CD4-positive, CD25-positive, alpha-beta regulatory T cell (primary cell): ENCODE data around the gene FXYD1. TPM values are rescaled to one million over a fixed set of nuclear protein-coding genes. Genes with fewer than 3 reads are reported as not detected.

Source experiments
- ATAC-seq, 2 donors: fragments of 150-1000 bp; cut with Tn5 transposase; one replicate each; pipeline ENCODE4 v1.10.0; 2021; ENCODE audit warnings: low read depth in 2 of 2, moderate number of reproducible peaks in 2 of 2, moderate library complexity in 1 of 2
- DNase-seq, 3 donors: peaks; one replicate each; pipeline versions ENCODE4 v3.0.0 to v3.0.0-alpha.2; 2012 to 2022; ENCODE audit warnings: mixed read lengths in 1 of 3
- H3K27ac ChIP-seq: one replicate; pipeline ENCODE4 v1.7.0; 2013; ENCODE audit warnings: mild to moderate bottlenecking, low read length; ENCODE audit not compliant: insufficient read depth, poor library complexity, severe bottlenecking
- H3K27me3 ChIP-seq: one replicate; pipeline ENCODE4 v1.7.0; 2013; ENCODE audit warnings: low read length; ENCODE audit not compliant: control insufficient read depth, insufficient read depth
- H3K36me3 ChIP-seq: one replicate; pipeline ENCODE4 v1.7.0; 2013; ENCODE audit warnings: mild to moderate bottlenecking, low read length, moderate library complexity; ENCODE audit not compliant: control insufficient read depth, insufficient read depth
- H3K4me1 ChIP-seq: 2 replicates; pipeline ENCODE4 v1.7.0; 2013; ENCODE audit warnings: mild to moderate bottlenecking, low read length; ENCODE audit not compliant: insufficient read depth, control insufficient read depth, poor library complexity, severe bottlenecking
- H3K4me3 ChIP-seq: one replicate; pipeline ENCODE4 v1.7.0; 2013; ENCODE audit warnings: low read depth, mild to moderate bottlenecking, low read length, moderate library complexity
- H3K9me3 ChIP-seq, 2 experiments: 1 replicate in 1 of 2; 2 replicates in 1 of 2; pipeline ENCODE4 v1.7.0; 2013; ENCODE audit warnings: low read length in 2 of 2, mild to moderate bottlenecking in 1 of 2, moderate library complexity in 1 of 2; ENCODE audit not compliant: control insufficient read depth in 2 of 2
- H3K27ac Mint-ChIP-seq, 3 donors: one replicate each; pipeline ENCODE4 v1.8.0; 2020 to 2022; ENCODE audit warnings: mild to moderate bottlenecking in 3 of 3, mixed read lengths in 3 of 3, moderate library complexity in 2 of 3
- H3K27me3 Mint-ChIP-seq: one replicate; pipeline ENCODE4 v1.8.0; 2022; ENCODE audit warnings: mild to moderate bottlenecking, mixed read lengths
- H3K36me3 Mint-ChIP-seq: one replicate; pipeline ENCODE4 v1.8.0; 2020; ENCODE audit warnings: mixed read lengths
- H3K4me1 Mint-ChIP-seq, 4 donors: one replicate each; pipeline ENCODE4 v1.8.0; 2020 to 2022; ENCODE audit warnings: mixed read lengths in 4 of 4, mild to moderate bottlenecking in 1 of 4
- H3K4me3 Mint-ChIP-seq, 4 donors: one replicate each; pipeline ENCODE4 v1.8.0; 2020 to 2022; ENCODE audit warnings: mild to moderate bottlenecking in 4 of 4, mixed read lengths in 4 of 4, moderate library complexity in 3 of 4
- H3K9me3 Mint-ChIP-seq, 7 donors: one replicate each; pipeline ENCODE4 v1.8.0; 2020 to 2022; ENCODE audit warnings: mixed read lengths in 7 of 7, mild to moderate bottlenecking in 3 of 7, moderate library complexity in 2 of 7
- polyA plus RNA-seq, 4 donors: library from polyadenylated mRNA; unstranded; fragments of 300-500 nt; fragmentation: Illumina TruSeq; gene quantifications; one replicate each; pipeline ENCODE4 v1.2.3, GENCODE V29; 2021
- total RNA-seq: library from RNA; stranded (reverse); gene quantifications from one replicate; pipeline ENCODE4 v1.2.3, GENCODE V29; 2022

FXYD1 gene
- 1.6 TPM for total RNA-seq
- 1 to 10 TPM; 2.1 to 3.7 (median 2.7) TPM for polyA plus RNA-seq

DNA sequence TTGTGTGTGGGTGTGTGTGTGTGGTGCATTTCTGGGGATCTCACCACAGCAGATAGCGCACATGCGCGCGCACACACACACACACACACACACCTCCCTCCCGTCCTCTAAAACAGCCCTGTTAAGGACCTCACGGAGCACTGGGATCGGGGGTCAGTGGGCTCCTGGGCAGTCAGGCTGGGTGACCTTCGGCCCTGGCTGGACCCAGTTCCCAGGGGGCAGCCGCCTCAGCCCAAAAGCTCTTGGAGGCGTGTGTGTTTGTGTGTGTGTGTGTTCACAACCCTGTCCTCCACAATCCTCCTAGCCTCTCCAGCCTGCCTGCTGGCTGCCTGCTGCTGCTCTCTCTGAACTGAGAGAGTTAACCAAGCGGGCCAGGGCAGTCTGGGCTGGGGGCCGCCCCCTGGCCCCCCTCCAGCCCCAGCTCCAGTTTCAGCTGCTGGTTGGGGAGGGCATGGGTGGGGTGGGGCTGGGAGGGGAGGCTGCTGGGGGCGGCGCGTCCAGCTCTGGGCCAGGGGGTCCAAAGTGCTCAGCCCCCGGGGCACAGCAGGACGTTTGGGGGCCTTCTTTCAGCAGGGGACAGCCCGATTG, at the start of gene FXYD1:
Gene FXYD1, plus strand, starts transcription at position 520 of the 588 bp plus-strand sequence. CDS start 1,256 bp downstream, outside the sequence.
- no peak for DNase-seq
- no peaks in the 10 kb centered on the region for H3K27me3 ChIP-seq
- H3K36me3 ChIP-seq = no peaks in the 10 kb centered on the region
- H3K9me3 ChIP-seq = no peaks in the 10 kb centered on the region
- H3K4me3 Mint-ChIP-seq = peak within 1 kb of the TSS in 2 of 4 donors; percentile 29 to 33
- H3K4me1 Mint-ChIP-seq = peaks cover 6 to 29% (median 17%) of the 10 kb centered on the region in 4 donors
- no peak within 1 kb of the TSS for H3K4me3 ChIP-seq
- H3K4me1 ChIP-seq = peaks cover 29% of the 10 kb centered on the region
- peaks cover 9% of the 10 kb centered on the region for H3K27me3 Mint-ChIP-seq
- H3K27ac ChIP-seq = no peak within 1 kb of the TSS
- peaks cover 0 to 1% (median 0%) of the 10 kb centered on the region in 7 donors for H3K9me3 Mint-ChIP-seq
- no peak for ATAC-seq
- H3K27ac Mint-ChIP-seq = no peak within 1 kb of the TSS
- H3K36me3 Mint-ChIP-seq = no peaks in the 10 kb centered on the region

DNA sequence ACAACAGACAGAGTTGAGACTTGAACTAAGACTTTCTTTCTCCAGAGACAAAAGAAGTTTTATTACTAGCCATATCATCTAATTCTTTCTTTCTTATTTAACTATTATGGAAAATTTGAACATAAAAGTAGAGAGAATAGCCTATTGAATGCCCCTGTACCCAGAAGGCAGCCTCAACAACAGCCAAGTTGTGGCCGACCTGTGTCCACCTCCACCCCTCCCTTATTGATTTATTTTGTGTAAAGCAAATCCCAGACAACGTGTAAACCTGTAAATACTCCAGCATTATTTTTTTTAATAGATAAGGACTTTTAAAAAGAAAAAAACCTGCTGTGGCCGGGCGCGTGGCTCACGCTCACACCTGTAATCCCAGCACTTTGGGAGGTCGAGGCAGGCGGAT, 49.1 kb upstream of the FXYD1 start:
- Mint-ChIP-seq H3K27me3 (peaks cover 33% of the 10 kb centered on the region), H3K4me1 (peaks cover 0 to 6% (median 0%) of the 10 kb centered on the region in 4 donors), H3K9me3 (no peaks in the 10 kb centered on the region), H3K4me3 (no peak overlapping the region), H3K27ac (no peak overlapping the region), H3K36me3 (no peaks in the 10 kb centered on the region)
- Histone ChIP-seq H3K9me3 (no peaks in the 10 kb centered on the region), H3K27me3 (no peaks in the 10 kb centered on the region), H3K4me1 (peaks cover 3% of the 10 kb centered on the region), H3K4me3 (no peak overlapping the region), H3K27ac (no peak overlapping the region), H3K36me3 (no peaks in the 10 kb centered on the region)
- no peak for ATAC-seq
- no peak for DNase-seq

DNA sequence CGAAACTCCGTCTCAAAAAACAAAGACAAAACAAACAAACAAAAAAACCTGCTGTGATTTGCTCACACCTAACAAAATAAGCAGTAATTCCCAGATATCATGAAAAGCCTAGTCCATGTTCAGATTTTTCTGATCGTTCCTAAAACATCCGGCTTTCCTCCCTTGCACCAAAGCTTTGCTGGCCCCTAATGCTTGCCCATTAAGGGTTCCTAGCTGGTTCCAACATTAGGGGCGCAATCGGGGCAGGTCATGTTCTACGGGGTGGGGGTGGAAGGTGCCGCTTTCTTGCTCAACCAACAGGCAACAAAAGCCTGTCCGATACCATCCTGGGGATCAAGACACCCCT, 48.5 kb upstream of the FXYD1 start:
- ATAC-seq (no peak), DNase-seq (no peak)
- Mint-ChIP-seq H3K27me3 (peaks cover 33% of the 10 kb centered on the region), H3K9me3 (no peaks in the 10 kb centered on the region), H3K36me3 (no peaks in the 10 kb centered on the region), H3K27ac (no peak overlapping the region), H3K4me1 (peaks cover 0 to 6% (median 0%) of the 10 kb centered on the region in 4 donors), H3K4me3 (no peak overlapping the region)
- Histone ChIP-seq H3K9me3 (no peaks in the 10 kb centered on the region), H3K27ac (no peak overlapping the region), H3K36me3 (no peaks in the 10 kb centered on the region), H3K4me1 (peaks cover 3% of the 10 kb centered on the region), H3K4me3 (no peak overlapping the region), H3K27me3 (no peaks in the 10 kb centered on the region)

DNA sequence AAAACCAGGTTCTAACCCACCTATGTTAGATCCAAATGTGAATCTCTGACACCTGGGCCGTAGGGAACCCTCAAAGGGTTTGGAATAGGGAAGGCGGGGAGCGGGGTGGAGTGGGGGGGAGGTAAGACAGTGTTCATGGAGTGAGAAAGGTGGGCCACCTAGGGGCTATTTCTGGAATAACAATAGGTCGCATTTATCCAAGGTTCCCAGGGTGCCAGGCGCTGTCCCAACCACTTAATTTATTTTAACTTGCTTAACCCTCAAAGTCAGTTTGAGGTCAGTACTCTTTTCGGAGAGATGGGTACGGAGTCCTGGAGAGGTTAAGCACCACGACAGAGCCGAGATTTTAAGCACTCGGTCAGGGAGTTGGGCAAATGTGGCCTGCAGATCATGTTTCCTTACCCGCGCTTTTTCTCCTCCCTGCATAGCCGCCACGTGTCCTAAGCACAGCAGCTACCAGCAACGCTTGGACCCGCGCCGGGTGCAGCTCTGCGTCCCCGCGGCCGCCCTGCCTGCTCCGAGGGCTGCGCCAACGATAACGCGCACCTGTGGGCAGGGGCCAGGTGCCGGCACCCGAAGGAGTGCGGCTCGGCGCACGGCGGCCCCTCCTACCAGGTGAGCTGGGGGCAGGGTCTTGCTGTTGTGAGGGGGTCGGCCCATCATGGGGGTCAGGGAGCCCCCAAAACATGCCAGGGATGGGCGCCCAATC, 48.0 kb upstream of the FXYD1 start:
- no peak for ATAC-seq
- DNase-seq = peak in 2 of 3 donors; percentile 24 to 45
- H3K27ac Mint-ChIP-seq = no peak overlapping the region

DNA sequence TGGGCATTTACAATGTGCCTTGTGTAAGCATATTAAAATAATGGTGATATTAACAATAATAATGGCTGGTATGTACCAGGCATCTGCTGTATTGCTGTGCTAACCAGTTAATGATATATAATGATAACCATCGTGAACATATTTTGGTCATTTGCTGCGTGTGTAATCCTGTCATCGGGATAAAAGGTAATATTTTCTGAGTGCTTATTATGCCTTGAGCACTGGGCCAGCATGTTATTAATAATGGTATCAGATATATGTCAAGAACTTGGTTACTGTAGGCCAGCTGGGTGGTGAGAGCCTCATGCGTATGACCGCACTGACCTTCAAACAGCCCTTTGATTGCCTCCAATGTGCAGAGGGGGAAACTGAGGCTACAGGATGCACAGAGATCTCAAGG, 45.2 kb upstream of the FXYD1 start:
- Histone ChIP-seq H3K4me3 (no peak overlapping the region), H3K4me1 (peaks cover 3% of the 10 kb centered on the region), H3K27me3 (no peaks in the 10 kb centered on the region), H3K36me3 (no peaks in the 10 kb centered on the region), H3K9me3 (no peaks in the 10 kb centered on the region), H3K27ac (no peak overlapping the region)
- peaks cover 0 to 6% (median 0%) of the 10 kb centered on the region in 4 donors for H3K4me1 Mint-ChIP-seq
- no peak for DNase-seq
- no peak overlapping the region for H3K27ac Mint-ChIP-seq
- no peaks in the 10 kb centered on the region for H3K36me3 Mint-ChIP-seq
- no peak overlapping the region for H3K4me3 Mint-ChIP-seq
- ATAC-seq = no peak
- H3K27me3 Mint-ChIP-seq = peaks cover 19% of the 10 kb centered on the region
- H3K9me3 Mint-ChIP-seq = no peaks in the 10 kb centered on the region

More for the DNA sequence above, 48.0 kb upstream of the FXYD1 start:
- Histone ChIP-seq H3K4me3 (no peak overlapping the region), H3K9me3 (no peaks in the 10 kb centered on the region), H3K27me3 (no peaks in the 10 kb centered on the region), H3K36me3 (no peaks in the 10 kb centered on the region), H3K4me1 (peaks cover 3% of the 10 kb centered on the region), H3K27ac (no peak overlapping the region)
- no peaks in the 10 kb centered on the region for H3K36me3 Mint-ChIP-seq
- no peaks in the 10 kb centered on the region for H3K9me3 Mint-ChIP-seq
- H3K4me3 Mint-ChIP-seq = no peak overlapping the region
- H3K27me3 Mint-ChIP-seq = peaks cover 31% of the 10 kb centered on the region
- H3K4me1 Mint-ChIP-seq = peaks cover 0 to 6% (median 0%) of the 10 kb centered on the region in 4 donors

DNA sequence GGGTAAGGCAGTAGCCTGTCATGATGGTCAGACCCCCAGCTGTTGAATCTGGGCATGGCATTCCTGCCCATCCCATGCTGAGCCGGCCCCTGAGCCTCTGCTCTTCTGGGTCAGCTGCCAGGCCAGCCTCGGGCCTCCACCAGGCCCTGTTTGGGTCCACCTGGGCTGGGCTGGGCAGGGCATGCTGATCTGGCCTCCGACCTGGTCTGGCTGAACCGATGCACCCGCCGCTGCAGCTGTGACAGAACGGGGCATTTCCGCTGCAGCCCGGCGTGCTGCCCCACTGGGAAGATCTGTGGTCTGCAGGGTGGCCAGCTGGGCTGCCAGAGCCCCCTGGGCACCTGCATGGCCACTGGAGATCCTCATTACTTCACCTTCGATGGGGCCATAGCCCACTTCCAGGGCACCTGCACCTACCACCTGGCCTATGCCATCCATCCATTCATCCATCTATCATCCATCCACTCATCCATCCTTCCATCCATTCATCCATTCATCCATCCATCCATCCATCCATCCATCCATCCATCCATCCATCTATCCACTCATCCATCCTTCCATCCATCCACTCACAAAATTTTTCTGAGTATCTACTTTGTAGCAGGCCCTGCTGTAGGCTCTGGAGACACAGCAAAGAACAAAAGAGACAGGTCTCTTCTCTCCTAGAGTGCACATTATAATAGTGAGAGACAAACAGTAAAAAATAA, 44.5 kb upstream of the FXYD1 start:
- Mint-ChIP-seq H3K36me3 (no peaks in the 10 kb centered on the region), H3K27ac (peak overlapping the region in 1 of 3 donors; percentile 62), H3K4me3 (no peak overlapping the region), H3K27me3 (peaks cover 17% of the 10 kb centered on the region), H3K9me3 (no peaks in the 10 kb centered on the region), H3K4me1 (peaks cover 0 to 6% (median 0%) of the 10 kb centered on the region in 4 donors)
- ATAC-seq = no peak
- no peak for DNase-seq
- Histone ChIP-seq H3K36me3 (no peaks in the 10 kb centered on the region), H3K4me1 (peaks cover 3% of the 10 kb centered on the region), H3K27ac (no peak overlapping the region), H3K4me3 (no peak overlapping the region), H3K9me3 (no peaks in the 10 kb centered on the region), H3K27me3 (no peaks in the 10 kb centered on the region)

DNA sequence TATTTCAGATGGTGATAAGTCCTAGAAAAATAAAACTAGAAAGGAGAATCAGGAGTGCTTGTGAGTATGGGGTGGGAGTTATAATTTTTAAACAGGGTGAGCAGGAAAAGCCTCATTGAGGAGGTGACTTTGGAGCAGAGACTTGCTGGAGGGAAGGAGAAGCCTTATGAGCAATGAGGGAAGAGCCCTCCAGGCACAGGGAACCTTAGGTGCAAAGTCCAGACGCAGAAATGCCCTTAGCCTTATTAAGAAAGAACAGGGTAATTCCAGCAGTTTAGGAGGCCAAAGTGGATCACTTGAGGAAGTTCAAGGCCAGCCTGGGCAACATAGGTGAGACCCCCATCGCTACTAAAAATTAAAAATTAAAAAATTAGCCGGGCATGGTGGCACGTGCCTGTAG, 44.0 kb upstream of the FXYD1 start:
- Mint-ChIP-seq H3K9me3 (no peaks in the 10 kb centered on the region), H3K4me1 (peaks cover 0 to 6% (median 0%) of the 10 kb centered on the region in 4 donors), H3K36me3 (no peaks in the 10 kb centered on the region), H3K4me3 (no peak overlapping the region), H3K27me3 (peaks cover 12% of the 10 kb centered on the region), H3K27ac (peak overlapping the region in 1 of 3 donors; percentile 62)
- Histone ChIP-seq H3K4me1 (peaks cover 3% of the 10 kb centered on the region), H3K27me3 (no peaks in the 10 kb centered on the region), H3K4me3 (no peak overlapping the region), H3K36me3 (no peaks in the 10 kb centered on the region), H3K27ac (no peak overlapping the region), H3K9me3 (no peaks in the 10 kb centered on the region)
- DNase-seq (no peak), ATAC-seq (no peak)
